K562 (cell line): ENCODE measurements around the gene HBM. TPM values are rescaled to one million over a fixed set of nuclear protein-coding genes. Genes with fewer than 3 reads are reported as not detected.

Experiments
- ATAC-seq: fragments of 200-7000 bp; cut with Tn5 transposase; 3 replicates; pipeline ENCODE4 v1.9.1; 2020; ENCODE audit warnings: moderate library complexity
- BruUV-seq: library from RNA; stranded (reverse); fragments of 400-500 nt; replicated peaks from 2 replicates; lab custom pipeline; 2021; lab: Mats Ljungman, UMichigan
- CTCF ChIA-PET: fragments of 300-600 bp; formaldehyde crosslinking; extraction: SDS; loops from one replicate; lab custom pipeline; 2021; ENCODE audit warnings: low intra/inter-chr PET ratio; lab: Yijun Ruan, JAX
- POLR2A ChIA-PET: fragments of 300-600, 350-650 bp; sonication (Branson Sonifier 250); formaldehyde crosslinking; extraction: SDS; loops from one replicate; lab custom pipeline; 2021; ENCODE audit warnings: antibody characterized with exemption, inconsistent platforms; lab: Yijun Ruan, JAX
- DNase-seq, 4 experiments: peaks; one replicate each; pipeline versions ENCODE4 v3.0.0 to v3.0.0-alpha.2; 2011 to 2018; ENCODE audit warnings: low spot score in 3 of 4, mixed read lengths in 3 of 4; ENCODE audit errors: extremely low read depth in 1 of 4
- FAIRE-seq: peaks from 2 replicates; lab custom pipeline; 2011; peaks lifted over from hg19 to GRCh38; lab: Jason Lieb, UNC
- H2AFZ ChIP-seq: 2 replicates; pipeline ENCODE4 v1.6.0; 2011; ENCODE audit warnings: low read depth, low read length, control low read depth, inconsistent platforms
- H3K27ac ChIP-seq: fragments of 200-600 bp; 3 replicates; pipeline ENCODE4 v1.8.0; 2011; ENCODE audit warnings: low read depth, mild to moderate bottlenecking, control low read depth, inconsistent platforms, low read length, moderate library complexity, mixed read lengths; ENCODE audit errors: extremely low read depth
- H3K27me3 ChIP-seq, 2 experiments: fragments of 300-600 bp in 1 of 2; 2 replicates in 1 of 2; 3 replicates in 1 of 2; pipeline versions ENCODE4 v1.6.0 to v1.8.0; 2011; ENCODE audit warnings: inconsistent platforms in 2 of 2, low read length in 2 of 2, mild to moderate bottlenecking in 1 of 2, mixed read lengths in 1 of 2, moderate library complexity in 1 of 2; ENCODE audit not compliant: control insufficient read depth in 2 of 2, insufficient read depth in 2 of 2
- H3K36me3 ChIP-seq: fragments of 300-600 bp; 3 replicates; pipeline ENCODE4 v1.8.0; 2011; ENCODE audit warnings: mild to moderate bottlenecking, low read length, inconsistent platforms; ENCODE audit not compliant: control insufficient read depth, insufficient read depth
- H3K4me1 ChIP-seq, 2 experiments: fragments of 200-600 bp in 1 of 2; replicated peaks in 1 of 2; 2 replicates in 1 of 2; 3 replicates in 1 of 2; pipeline versions ENCODE4 v1.5.1 to v1.8.0; 2011; ENCODE audit warnings: inconsistent platforms in 2 of 2, low read length in 2 of 2, mild to moderate bottlenecking in 1 of 2, mixed read lengths in 1 of 2, moderate library complexity in 1 of 2; ENCODE audit not compliant: control insufficient read depth in 2 of 2, insufficient read depth in 2 of 2
- H3K4me2 ChIP-seq: 2 replicates; pipeline ENCODE4 v1.6.1; 2011; ENCODE audit warnings: low read length, control low read depth, inconsistent platforms, mixed read lengths; ENCODE audit not compliant: insufficient read depth
- H3K4me3 ChIP-seq: fragments of 200-600 bp; sonication (generic), shearing (Covaris generic); 2 replicates; pipeline ENCODE4 v1.5.1; 2016; ENCODE audit warnings: control low read depth, inconsistent platforms
- H3K79me2 ChIP-seq: fragments of 200-600 bp; 3 replicates; pipeline ENCODE4 v1.8.0; 2011; ENCODE audit warnings: low read length, inconsistent platforms; ENCODE audit not compliant: control insufficient read depth, insufficient read depth
- H3K9ac ChIP-seq, 2 experiments: 2 replicates each; pipeline versions ENCODE4 v1.6.0 to v1.6.1; 2011; ENCODE audit warnings: low read depth in 2 of 2, low read length in 2 of 2, control low read depth in 1 of 2, inconsistent platforms in 1 of 2, mild to moderate bottlenecking in 1 of 2, mixed read lengths in 1 of 2; ENCODE audit not compliant: insufficient read depth in 1 of 2
- H3K9me1 ChIP-seq: one replicate; pipeline ENCODE4 v1.6.0; 2011; ENCODE audit warnings: inconsistent platforms, mild to moderate bottlenecking, low read length, moderate library complexity; ENCODE audit not compliant: control insufficient read depth, insufficient read depth
- H3K9me3 ChIP-seq: replicated peaks from 2 replicates; pipeline ENCODE4 v1.5.1; 2011; ENCODE audit warnings: low read depth, low read length, inconsistent platforms; ENCODE audit not compliant: control insufficient read depth, insufficient read depth
- H4K20me1 ChIP-seq: replicated peaks from 2 replicates; pipeline ENCODE4 v1.6.1; 2011; ENCODE audit warnings: low read length, inconsistent platforms, mixed read lengths; ENCODE audit not compliant: control insufficient read depth, insufficient read depth
- ARHGAP35 ChIP-seq: fragments of 450-650 bp; IDR thresholded peaks from 2 replicates; pipeline ENCODE4 v1.6.1; 2018; ENCODE audit not compliant: partially characterized antibody
- CHD1 ChIP-seq: fragments of 200-600 bp; sonication (generic); IDR thresholded peaks from one replicate; pipeline ENCODE4 v1.6.1; 2012; ENCODE audit warnings: mild to moderate bottlenecking, moderate library complexity, low read length, inconsistent platforms
- EP400 ChIP-seq: fragments of 450-650 bp; IDR thresholded peaks from 2 replicates; pipeline ENCODE4 v1.6.1; 2017; ENCODE audit warnings: antibody characterized with exemption, mild to moderate bottlenecking, moderate library complexity
- FOXJ3 ChIP-seq: sonication (generic); formaldehyde crosslinking; IDR thresholded peaks from 2 replicates; pipeline ENCODE4 v1.4.0; 2020; ENCODE audit warnings: mild to moderate bottlenecking, missing genetic modification reagents
- HDAC2 ChIP-seq: fragments of 450-650 bp; IDR thresholded peaks from 2 replicates; pipeline ENCODE4 v1.6.1; 2016; ENCODE audit warnings: mild to moderate bottlenecking
- KAT2B ChIP-seq: IDR thresholded peaks from one replicate; pipeline ENCODE4 v1.6.1; 2012; ENCODE audit warnings: low read depth, mild to moderate bottlenecking, control low read depth, inconsistent platforms, low read length, moderate library complexity
- NFIC ChIP-seq: fragments of 450-650 bp; IDR thresholded peaks from 2 replicates; pipeline ENCODE4 v1.6.1; 2017; ENCODE audit warnings: mild to moderate bottlenecking, inconsistent platforms
- NR2C2 ChIP-seq, 2 experiments: fragments of 200-800 bp in 1 of 2; sonication (Bioruptor generic) in 1 of 2; sonication (generic) in 1 of 2; formaldehyde crosslinking in 1 of 2; IDR thresholded peaks; 2 replicates each; pipeline versions ENCODE4 v1.6.1 to v1.8.0; 2016 to 2022; ENCODE audit warnings: mild to moderate bottlenecking in 1 of 2, missing compliant biosample characterization in 1 of 2, missing genetic modification characterization in 1 of 2, missing genetic modification reagents in 1 of 2
- PHF20 ChIP-seq: fragments of 450-650 bp; IDR thresholded peaks from 2 replicates; pipeline ENCODE4 v1.6.1; 2018; ENCODE audit not compliant: partially characterized antibody
- PML ChIP-seq: IDR thresholded peaks from 2 replicates; pipeline ENCODE4 v1.6.1; 2012; ENCODE audit warnings: low read length, inconsistent platforms
- PTBP1 ChIP-seq: fragments of 200-400 bp; formaldehyde crosslinking; IDR thresholded peaks from 2 replicates; pipeline ENCODE4 v1.6.1; 2017; ENCODE audit warnings: low read depth, low read length
- ZFP30 ChIP-seq: fragments of 250-450 bp; sonication (Bioruptor Pico); IDR thresholded peaks from 2 replicates; pipeline ENCODE4 v1.8.0; 2022; ENCODE audit warnings: moderate library complexity, mild to moderate bottlenecking, inconsistent platforms, borderline replicate concordance
- WGBS: fragments of 100-300 bp; shearing (Covaris generic); methylation state at CpG from one replicate; pipeline ENCODE4 v1.1.6; 2016; ENCODE audit warnings: low coverage, mixed read lengths; ENCODE audit not compliant: insufficient coverage; ENCODE audit errors: missing lambda C conversion rate; 5-methylcytosine and 5-hydroxymethylcytosine counted together
- in situ Hi-C: fragments of 300-500 bp; cut with MboI; formaldehyde crosslinking; loops from 4 replicates; pipeline ENCODE4 v1.15.0; 2018; ENCODE audit warnings: inconsistent platforms, mixed read lengths
- intact Hi-C: fragments of 100-400 bp; cut with micrococcal nuclease; formaldehyde crosslinking; loops from 2 replicates; pipeline ENCODE4 v1.14.2; 2022
- polyA plus RNA-seq, 8 experiments: library from polyadenylated mRNA; depleted of rRNA in 4 of 8; stranded (reverse) in 5 of 8; unstranded in 3 of 8; fragments of >200 nt; fragmentation: Nextera tagmentation in 2 of 8; fragmentation: Illumina TruSeq in 1 of 8; extraction: Ambion mirVana in 2 of 8; extraction: Trizol in 1 of 8; gene quantifications; 2 replicates each; pipeline versions ENCODE4 v1.2.1 to v1.2.3, GENCODE V29; 2011 to 2014; ENCODE audit warnings: inconsistent platforms in 1 of 8, missing spikeins in 1 of 8
- total RNA-seq, 7 experiments: library from RNA; depleted of rRNA in 6 of 7; stranded (reverse); fragments of >200 nt in 6 of 7; fragmentation: Illumina TruSeq in 2 of 7; extraction: Trizol in 2 of 7; gene quantifications; 2 replicates each; pipeline versions ENCODE4 v1.2.1 to v1.2.3, GENCODE V29; 2011 to 2021; ENCODE audit warnings: low replicate concordance in 1 of 7
- TF ChIP-seq, protein P1 (sequence below): fragments of 250-450 bp; sonication (Bioruptor Pico); IDR thresholded peaks from 2 replicates; pipeline ENCODE4 v1.8.0; 2022; ENCODE audit warnings: moderate library complexity, mild to moderate bottlenecking, inconsistent platforms
- TF ChIP-seq, protein P2 (sequence below): IDR thresholded peaks from 2 replicates; pipeline ENCODE4 v1.6.1; 2014; ENCODE audit warnings: antibody characterized with exemption
- TF ChIP-seq, protein P3 (sequence below): sonication (generic); formaldehyde crosslinking; IDR thresholded peaks from 2 replicates; pipeline ENCODE4 v1.9.0; 2022; ENCODE audit warnings: mild to moderate bottlenecking, missing genetic modification reagents
- TF ChIP-seq, protein P4 (sequence below), 2 experiments: fragments of 450-650 bp; conservative IDR thresholded peaks; 2 replicates each; pipeline ENCODE4 v1.6.1; 2017; ENCODE audit warnings: mild to moderate bottlenecking in 2 of 2, moderate library complexity in 2 of 2

Gene HBM
- total and polyA plus RNA-seq, 9 of the 15 experiments (the other 6 are each of a cell fraction or from before 2014, with no cell fraction given) = not detected

DNA sequence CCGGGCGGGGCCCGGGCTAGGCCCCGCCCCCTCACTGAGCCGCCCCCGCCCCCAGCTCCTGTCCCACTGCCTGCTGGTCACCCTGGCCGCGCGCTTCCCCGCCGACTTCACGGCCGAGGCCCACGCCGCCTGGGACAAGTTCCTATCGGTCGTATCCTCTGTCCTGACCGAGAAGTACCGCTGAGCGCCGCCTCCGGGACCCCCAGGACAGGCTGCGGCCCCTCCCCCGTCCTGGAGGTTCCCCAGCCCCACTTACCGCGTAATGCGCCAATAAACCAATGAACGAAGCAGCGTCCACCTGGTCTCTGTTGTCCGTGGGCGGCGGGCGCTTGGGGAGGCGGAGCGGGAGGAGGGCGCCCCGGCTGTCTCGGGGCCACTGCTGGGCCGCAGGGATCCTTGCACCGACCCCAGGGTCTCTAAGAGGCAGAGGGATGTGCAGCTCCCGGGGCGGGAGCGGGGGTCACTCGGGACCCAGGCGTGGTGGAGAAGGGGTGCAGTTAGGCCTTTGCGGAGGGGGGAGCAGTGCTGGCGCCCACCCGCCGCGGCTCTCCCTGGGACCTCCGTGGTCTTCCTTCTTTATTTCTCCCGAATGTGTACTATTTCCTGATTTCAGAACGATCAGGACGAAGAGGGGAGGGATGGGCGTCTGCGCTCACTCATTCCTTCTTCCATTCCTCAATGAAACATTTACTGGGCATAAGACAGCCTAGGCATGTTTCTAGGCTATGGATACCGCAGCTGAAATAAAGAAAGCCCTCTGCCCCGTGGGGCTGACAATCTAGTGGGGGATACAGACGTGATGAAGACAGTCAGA, 11.4 kb upstream of the HBM start:
- FAIRE-seq (peak; percentile 58), ATAC-seq (peak; percentile 75), DNase-seq (peak; percentile 64 to 75 (median 68))
- peak overlapping the region; percentile 78 for H3K4me2 ChIP-seq
- 0 out of 2 replicates have a peak, but pooled peaks cover 2% of the 10 kb centered on the region for H3K9me3 ChIP-seq
- H3K27me3 ChIP-seq = no peaks in the 10 kb centered on the region
- WGBS = 12% methylated on average over 37 of the region's 59 CpGs
- H3K9me1 ChIP-seq = no peaks in the 10 kb centered on the region
- H4K20me1 ChIP-seq = no peaks in the 10 kb centered on the region
- H3K9ac ChIP-seq = peak overlapping the region; percentile 68 to 86
- intact Hi-C loops (no loop called here), in situ Hi-C loops (no loop called here)
- peak overlapping the region; percentile 77 for H3K27ac ChIP-seq
- H3K4me3 ChIP-seq = peak overlapping the region; percentile 55
- no peaks in the 10 kb centered on the region for H3K36me3 ChIP-seq
- ChIA-PET CTCF (no interaction called here), POLR2A (interaction anchor here (0.9 kb wide), 1 partner anchor 11 kb away, joined by 3 read pairs; no protein-coding TSS in a partner anchor)
- H3K79me2 ChIP-seq = peaks cover 2% of the 10 kb centered on the region; the same call in 1 of the 3 replicates
- peaks cover 20% of the 10 kb centered on the region in 2 experiments; a peak in 4 of 5 replicates for H3K4me1 ChIP-seq
- H2AFZ ChIP-seq = peak overlapping the region; percentile 82
- BruUV-seq = TSS peak; percentile 100
- TF ChIP-seq KAT2B = no peak
- no peak for TF ChIP-seq CHD1
- TF ChIP-seq, protein P1, sequence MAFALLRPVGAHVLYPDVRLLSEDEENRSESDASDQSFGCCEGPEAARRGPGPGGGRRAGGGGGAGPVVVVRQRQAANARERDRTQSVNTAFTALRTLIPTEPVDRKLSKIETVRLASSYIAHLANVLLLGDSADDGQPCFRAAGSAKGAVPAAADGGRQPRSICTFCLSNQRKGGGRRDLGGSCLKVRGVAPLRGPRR (CRISPR knock-in tag) = peak; percentile 28; the same call in 1 of the 2 replicates
- no peak for TF ChIP-seq NR2C2 (CRISPR knock-in tag; IDR thresholded peaks at IDR 0.05)
- peak; percentile 21; the same call in 1 of the 2 replicates for TF ChIP-seq NR2C2 (tag; IDR thresholded peaks at IDR 0.05)
- TF ChIP-seq, protein P2, sequence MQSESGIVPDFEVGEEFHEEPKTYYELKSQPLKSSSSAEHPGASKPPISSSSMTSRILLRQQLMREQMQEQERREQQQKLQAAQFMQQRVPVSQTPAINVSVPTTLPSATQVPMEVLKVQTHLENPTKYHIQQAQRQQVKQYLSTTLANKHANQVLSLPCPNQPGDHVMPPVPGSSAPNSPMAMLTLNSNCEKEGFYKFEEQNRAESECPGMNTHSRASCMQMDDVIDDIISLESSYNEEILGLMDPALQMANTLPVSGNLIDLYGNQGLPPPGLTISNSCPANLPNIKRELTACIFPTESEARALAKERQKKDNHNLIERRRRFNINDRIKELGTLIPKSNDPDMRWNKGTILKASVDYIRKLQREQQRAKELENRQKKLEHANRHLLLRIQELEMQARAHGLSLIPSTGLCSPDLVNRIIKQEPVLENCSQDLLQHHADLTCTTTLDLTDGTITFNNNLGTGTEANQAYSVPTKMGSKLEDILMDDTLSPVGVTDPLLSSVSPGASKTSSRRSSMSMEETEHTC = no peak
- no peak for TF ChIP-seq PML
- TF ChIP-seq HDAC2 = peak; percentile 43; the same call in 1 of the 2 replicates
- TF ChIP-seq FOXJ3 (CRISPR knock-in tag) = no peak
- TF ChIP-seq PTBP1 = no peak
- peak; percentile 66 for TF ChIP-seq EP400
- TF ChIP-seq, protein P3, sequence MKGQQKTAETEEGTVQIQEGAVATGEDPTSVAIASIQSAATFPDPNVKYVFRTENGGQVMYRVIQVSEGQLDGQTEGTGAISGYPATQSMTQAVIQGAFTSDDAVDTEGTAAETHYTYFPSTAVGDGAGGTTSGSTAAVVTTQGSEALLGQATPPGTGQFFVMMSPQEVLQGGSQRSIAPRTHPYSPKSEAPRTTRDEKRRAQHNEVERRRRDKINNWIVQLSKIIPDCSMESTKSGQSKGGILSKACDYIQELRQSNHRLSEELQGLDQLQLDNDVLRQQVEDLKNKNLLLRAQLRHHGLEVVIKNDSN (CRISPR knock-in tag) = no peak
- TF ChIP-seq, protein P4, sequence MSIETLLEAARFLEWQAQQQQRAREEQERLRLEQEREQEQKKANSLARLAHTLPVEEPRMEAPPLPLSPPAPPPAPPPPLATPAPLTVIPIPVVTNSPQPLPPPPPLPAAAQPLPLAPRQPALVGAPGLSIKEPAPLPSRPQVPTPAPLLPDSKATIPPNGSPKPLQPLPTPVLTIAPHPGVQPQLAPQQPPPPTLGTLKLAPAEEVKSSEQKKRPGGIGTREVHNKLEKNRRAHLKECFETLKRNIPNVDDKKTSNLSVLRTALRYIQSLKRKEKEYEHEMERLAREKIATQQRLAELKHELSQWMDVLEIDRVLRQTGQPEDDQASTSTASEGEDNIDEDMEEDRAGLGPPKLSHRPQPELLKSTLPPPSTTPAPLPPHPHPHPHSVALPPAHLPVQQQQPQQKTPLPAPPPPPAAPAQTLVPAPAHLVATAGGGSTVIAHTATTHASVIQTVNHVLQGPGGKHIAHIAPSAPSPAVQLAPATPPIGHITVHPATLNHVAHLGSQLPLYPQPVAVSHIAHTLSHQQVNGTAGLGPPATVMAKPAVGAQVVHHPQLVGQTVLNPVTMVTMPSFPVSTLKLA (conservative IDR thresholded peaks at IDR 0.05) = peak; percentile 55 to 68; a peak in 3 of 4 replicates
- peak; percentile 15 for TF ChIP-seq PHF20
- TF ChIP-seq NFIC = peak; percentile 54
- TF ChIP-seq ARHGAP35 = no peak
- no peak for TF ChIP-seq ZFP30
